Measurements from ENCODE around the gene GPR85.
"Not testable (repeated sequence)": the region's sequence is repeated elsewhere in the genome, so short reads cannot be mapped to it uniquely, and the experiment has no call there.

Gene GPR85

GRCh38 chr7:113054938-113055337 is 31.7 kb downstream of the GPR85 start:
- Histone ChIP-seq H3K4me2 (ENCODE audit: low read length) (no peak overlapping the region), H3K4me1 (ENCODE audit: control insufficient read depth, low read depth, low read length) (no peaks in the 10 kb centered on the region), H3K79me1 (ENCODE audit: low read length) (no peaks in the 10 kb centered on the region), H2BK5ac (ENCODE audit: low read length) (no peak overlapping the region), H3K4me3 (ENCODE audit: low read length) (no peak overlapping the region), H3K56ac (ENCODE audit: low read length) (no peak overlapping the region), H3K27me3 (ENCODE audit: insufficient read depth, low read length, poor library complexity) (peaks cover 2% of the 10 kb centered on the region), H4K5ac (ENCODE audit: low read length) (no peak overlapping the region), H2BK120ac (ENCODE audit: low read depth, low read length) (no peak overlapping the region), H2AK5ac (ENCODE audit: low read length) (no peak overlapping the region), H3K36me3 (ENCODE audit: control insufficient read depth, insufficient read depth, low read length) (no peaks in the 10 kb centered on the region), H3K9ac (ENCODE audit: low read length) (no peak overlapping the region), H3K18ac (ENCODE audit: low read length) (no peak overlapping the region), H3K79me2 (ENCODE audit: control insufficient read depth, insufficient read depth, low read length) (no peaks in the 10 kb centered on the region), H4K8ac (ENCODE audit: low read depth, low read length) (no peak overlapping the region), H3K23ac (ENCODE audit: low read length) (no peak overlapping the region), H3K27ac (ENCODE audit: low read depth, low read length) (no peak overlapping the region), H2BK15ac (replicated peaks; ENCODE audit: low read depth) (no peak overlapping the region), H3K4ac (ENCODE audit: low read depth, low read length) (no peak overlapping the region)
- WGBS (ENCODE audit: extremely low coverage, insufficient coverage, low lambda C conversion rate): no CpG with 5 or more reads among the region's 2 CpGs
- DNase-seq: no peak

DNA sequence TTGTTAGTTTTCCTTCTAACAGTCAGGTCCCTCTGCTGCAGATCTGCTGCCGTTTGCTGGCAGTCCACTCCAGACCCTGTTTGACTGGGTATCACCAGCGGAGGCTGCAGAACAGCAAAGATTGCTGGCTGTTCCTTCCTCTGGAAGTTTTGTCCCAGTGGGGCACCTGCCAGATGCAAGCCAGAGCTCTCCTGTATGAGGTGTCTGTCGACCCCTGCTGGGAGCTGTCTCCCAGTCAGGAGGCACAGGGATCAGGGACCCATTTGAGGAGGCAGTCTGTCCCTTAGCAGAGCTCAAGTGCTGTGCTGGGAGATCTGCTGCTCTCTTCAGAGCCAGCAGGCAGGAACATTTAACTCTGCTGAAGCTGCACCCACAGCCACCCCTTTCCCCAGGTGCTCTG is 32.4 kb downstream of the GPR85 start:
- not testable (repeated sequence) for H2BK15ac ChIP-seq (replicated peaks; ENCODE audit: low read depth); H3K4me1 ChIP-seq (ENCODE audit: control insufficient read depth, low read depth, low read length); H3K27ac ChIP-seq (ENCODE audit: low read depth, low read length); H3K4me3 ChIP-seq (ENCODE audit: low read length); H3K23ac ChIP-seq (ENCODE audit: low read length); H3K4me2 ChIP-seq (ENCODE audit: low read length); H3K56ac ChIP-seq (ENCODE audit: low read length); H3K27me3 ChIP-seq (ENCODE audit: insufficient read depth, low read length, poor library complexity); DNase-seq; H3K9ac ChIP-seq (ENCODE audit: low read length); H4K5ac ChIP-seq (ENCODE audit: low read length); H3K79me1 ChIP-seq (ENCODE audit: low read length); H3K36me3 ChIP-seq (ENCODE audit: control insufficient read depth, insufficient read depth, low read length); H3K79me2 ChIP-seq (ENCODE audit: control insufficient read depth, insufficient read depth, low read length); H2AK5ac ChIP-seq (ENCODE audit: low read length); H2BK120ac ChIP-seq (ENCODE audit: low read depth, low read length); H4K8ac ChIP-seq (ENCODE audit: low read depth, low read length); H3K4ac ChIP-seq (ENCODE audit: low read depth, low read length); H3K18ac ChIP-seq (ENCODE audit: low read length); H2BK5ac ChIP-seq (ENCODE audit: low read length)
- no CpG with 5 or more reads among the region's 3 CpGs for WGBS (ENCODE audit: extremely low coverage, insufficient coverage, low lambda C conversion rate)

DNA sequence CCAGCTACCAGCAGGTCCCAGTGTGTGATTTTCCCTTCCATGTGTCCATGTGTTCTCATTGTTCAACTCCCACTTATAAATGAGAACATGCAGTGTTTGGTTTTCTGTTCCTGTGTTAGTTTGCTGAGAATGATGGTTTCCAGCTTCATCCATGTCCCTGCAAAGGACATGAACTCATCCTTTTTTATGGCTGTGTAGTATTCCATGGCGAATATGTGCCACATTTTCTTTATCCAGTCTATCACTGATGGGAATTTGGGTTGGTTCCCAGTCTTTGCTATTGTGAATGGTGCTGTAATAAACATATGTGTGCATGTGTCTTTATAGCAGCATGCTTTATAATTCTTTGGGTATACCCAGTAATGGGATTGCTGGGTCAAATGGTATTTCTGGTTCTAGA is 37.4 kb downstream of the GPR85 start:
- not testable (repeated sequence) for H3K27me3 ChIP-seq (ENCODE audit: insufficient read depth, low read length, poor library complexity); H2BK15ac ChIP-seq (replicated peaks; ENCODE audit: low read depth); H3K36me3 ChIP-seq (ENCODE audit: control insufficient read depth, insufficient read depth, low read length); H3K9ac ChIP-seq (ENCODE audit: low read length); H3K4me1 ChIP-seq (ENCODE audit: control insufficient read depth, low read depth, low read length); H3K27ac ChIP-seq (ENCODE audit: low read depth, low read length); H3K4me2 ChIP-seq (ENCODE audit: low read length); H2BK5ac ChIP-seq (ENCODE audit: low read length); H3K4ac ChIP-seq (ENCODE audit: low read depth, low read length); H3K79me1 ChIP-seq (ENCODE audit: low read length); H2BK120ac ChIP-seq (ENCODE audit: low read depth, low read length); H3K56ac ChIP-seq (ENCODE audit: low read length); H4K5ac ChIP-seq (ENCODE audit: low read length); H4K8ac ChIP-seq (ENCODE audit: low read depth, low read length); DNase-seq; H2AK5ac ChIP-seq (ENCODE audit: low read length); H3K23ac ChIP-seq (ENCODE audit: low read length); H3K4me3 ChIP-seq (ENCODE audit: low read length); H3K79me2 ChIP-seq (ENCODE audit: control insufficient read depth, insufficient read depth, low read length); H3K18ac ChIP-seq (ENCODE audit: low read length)
- WGBS (ENCODE audit: extremely low coverage, insufficient coverage, low lambda C conversion rate): no CpG with 5 or more reads among the region's 1 CpG

DNA sequence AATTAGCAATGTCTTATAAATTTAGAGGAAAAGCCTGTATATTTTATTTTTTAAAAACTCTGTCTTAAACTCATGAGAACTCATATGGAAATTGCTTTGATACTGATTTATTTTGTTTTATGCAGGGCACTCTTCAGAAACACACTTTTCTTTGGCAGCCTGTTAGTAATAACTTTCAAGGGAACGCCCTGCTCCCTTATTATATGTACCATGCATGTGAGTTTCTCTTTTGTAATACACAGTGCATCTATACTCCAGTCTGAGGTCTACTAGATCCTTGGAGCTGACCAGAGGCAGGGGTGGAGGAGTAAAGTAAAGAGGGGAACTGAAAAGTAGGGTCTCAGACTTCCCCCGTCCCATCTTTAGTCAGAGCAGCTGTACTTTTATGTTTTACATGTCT is 40.2 kb downstream of the GPR85 start:
- Histone ChIP-seq H3K4me3 (ENCODE audit: low read length) (no peak overlapping the region), H4K5ac (ENCODE audit: low read length) (no peak overlapping the region), H3K4me2 (ENCODE audit: low read length) (no peak overlapping the region), H3K79me2 (ENCODE audit: control insufficient read depth, insufficient read depth, low read length) (no peaks in the 10 kb centered on the region), H2AK5ac (ENCODE audit: low read length) (no peak overlapping the region), H2BK15ac (replicated peaks; ENCODE audit: low read depth) (no peak overlapping the region), H4K8ac (ENCODE audit: low read depth, low read length) (no peak overlapping the region), H2BK5ac (ENCODE audit: low read length) (no peak overlapping the region), H3K4me1 (ENCODE audit: control insufficient read depth, low read depth, low read length) (no peaks in the 10 kb centered on the region), H2BK120ac (ENCODE audit: low read depth, low read length) (no peak overlapping the region), H3K9ac (ENCODE audit: low read length) (no peak overlapping the region), H3K4ac (ENCODE audit: low read depth, low read length) (no peak overlapping the region), H3K36me3 (ENCODE audit: control insufficient read depth, insufficient read depth, low read length) (no peaks in the 10 kb centered on the region), H3K18ac (ENCODE audit: low read length) (no peak overlapping the region), H3K56ac (ENCODE audit: low read length) (no peak overlapping the region), H3K27me3 (ENCODE audit: insufficient read depth, low read length, poor library complexity) (no peaks in the 10 kb centered on the region), H3K23ac (ENCODE audit: low read length) (no peak overlapping the region), H3K79me1 (ENCODE audit: low read length) (no peaks in the 10 kb centered on the region), H3K27ac (ENCODE audit: low read depth, low read length) (no peak overlapping the region)
- DNase-seq: no peak
- no CpG with 5 or more reads among the region's 2 CpGs for WGBS (ENCODE audit: extremely low coverage, insufficient coverage, low lambda C conversion rate)

DNA sequence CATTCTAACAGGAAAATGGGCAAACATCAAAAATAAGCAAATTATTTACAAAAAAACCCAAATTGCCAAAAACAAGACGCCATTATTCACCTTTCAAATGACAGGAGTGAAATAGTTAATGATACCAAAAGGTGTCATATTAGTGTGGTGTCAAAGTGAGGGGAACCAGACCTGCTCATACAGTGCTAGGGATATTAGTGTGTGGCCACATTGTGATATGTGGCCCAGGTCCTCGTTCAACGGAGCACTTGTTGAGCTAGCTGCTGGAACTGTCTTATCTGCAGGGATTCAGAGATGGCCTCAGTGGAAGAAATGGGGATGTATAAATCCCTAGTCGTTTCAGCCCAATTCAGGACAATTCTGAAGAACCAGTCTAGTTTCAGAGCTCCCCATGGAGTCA is 41.2 kb downstream of the GPR85 start:
- Histone ChIP-seq H3K4ac (ENCODE audit: low read depth, low read length) (no peak overlapping the region), H3K27ac (ENCODE audit: low read depth, low read length) (no peak overlapping the region), H2BK5ac (ENCODE audit: low read length) (no peak overlapping the region), H3K79me1 (ENCODE audit: low read length) (no peaks in the 10 kb centered on the region), H2BK15ac (replicated peaks; ENCODE audit: low read depth) (no peak overlapping the region), H3K27me3 (ENCODE audit: insufficient read depth, low read length, poor library complexity) (no peaks in the 10 kb centered on the region), H3K56ac (ENCODE audit: low read length) (no peak overlapping the region), H3K4me1 (ENCODE audit: control insufficient read depth, low read depth, low read length) (no peaks in the 10 kb centered on the region), H3K23ac (ENCODE audit: low read length) (no peak overlapping the region), H3K79me2 (ENCODE audit: control insufficient read depth, insufficient read depth, low read length) (no peaks in the 10 kb centered on the region), H3K4me3 (ENCODE audit: low read length) (no peak overlapping the region), H2AK5ac (ENCODE audit: low read length) (no peak overlapping the region), H4K8ac (ENCODE audit: low read depth, low read length) (no peak overlapping the region), H3K36me3 (ENCODE audit: control insufficient read depth, insufficient read depth, low read length) (no peaks in the 10 kb centered on the region), H2BK120ac (ENCODE audit: low read depth, low read length) (no peak overlapping the region), H3K18ac (ENCODE audit: low read length) (no peak overlapping the region), H4K5ac (ENCODE audit: low read length) (no peak overlapping the region), H3K9ac (ENCODE audit: low read length) (no peak overlapping the region), H3K4me2 (ENCODE audit: low read length) (no peak overlapping the region)
- no CpG with 5 or more reads among the region's 4 CpGs for WGBS (ENCODE audit: extremely low coverage, insufficient coverage, low lambda C conversion rate)
- peak; percentile 4 for DNase-seq

- Histone ChIP-seq H3K36me3 (ENCODE audit: control insufficient read depth, insufficient read depth, low read length) (no peaks in the 10 kb centered on the region), H3K79me1 (ENCODE audit: low read length) (no peaks in the 10 kb centered on the region)
Observed at GRCh38 chr7:113044394-113044793, 42.2 kb downstream of the GPR85 start.

More at GRCh38 chr7:113044394-113044793, 42.2 kb downstream of the GPR85 start:
- H2BK5ac ChIP-seq (ENCODE audit: low read length): no peak overlapping the region
- H3K9ac ChIP-seq (ENCODE audit: low read length): no peak overlapping the region
- no peak overlapping the region for H2BK15ac ChIP-seq (replicated peaks; ENCODE audit: low read depth)
- no peak overlapping the region for H2AK5ac ChIP-seq (ENCODE audit: low read length)
- H3K18ac ChIP-seq (ENCODE audit: low read length): no peak overlapping the region
- no peak overlapping the region for H4K8ac ChIP-seq (ENCODE audit: low read depth, low read length)
- H3K23ac ChIP-seq (ENCODE audit: low read length): no peak overlapping the region
- no peak for DNase-seq
- H3K4ac ChIP-seq (ENCODE audit: low read depth, low read length): no peak overlapping the region
- H3K4me3 ChIP-seq (ENCODE audit: low read length): no peak overlapping the region
- no peaks in the 10 kb centered on the region for H3K27me3 ChIP-seq (ENCODE audit: insufficient read depth, low read length, poor library complexity)
- H3K56ac ChIP-seq (ENCODE audit: low read length): no peak overlapping the region
- no peak overlapping the region for H3K27ac ChIP-seq (ENCODE audit: low read depth, low read length)
- no peak overlapping the region for H2BK120ac ChIP-seq (ENCODE audit: low read depth, low read length)
- H3K79me2 ChIP-seq (ENCODE audit: control insufficient read depth, insufficient read depth, low read length): no peaks in the 10 kb centered on the region
- no peak overlapping the region for H4K5ac ChIP-seq (ENCODE audit: low read length)
- no peaks in the 10 kb centered on the region for H3K4me1 ChIP-seq (ENCODE audit: control insufficient read depth, low read depth, low read length)
- no peak overlapping the region for H3K4me2 ChIP-seq (ENCODE audit: low read length)
